GM23338 (cell line): ENCODE results near the gene MTREX.

Experiments used
- CREB1 ChIP-seq: fragments of 250-450 bp; sonication (Bioruptor Pico); IDR thresholded peaks from 2 replicates; pipeline ENCODE4 v1.5.0; 2020; ENCODE audit warnings: low read depth, mild to moderate bottlenecking, moderate library complexity
- CTCF ChIP-seq, 2 experiments: fragments of 200-600 bp in 1 of 2; sonication (generic) in 1 of 2; conservative IDR thresholded peaks; 2 replicates each; pipeline versions ENCODE4 v1.5.1 to v1.6.1; 2016 to 2017; ENCODE audit warnings: antibody characterized with exemption in 2 of 2, low read depth in 2 of 2, mild to moderate bottlenecking in 2 of 2, moderate library complexity in 1 of 2
- EZH2 ChIP-seq: fragments of 200-600 bp; sonication (generic); IDR thresholded peaks from one replicate; pipeline ENCODE4 v1.8.0; 2017; ENCODE audit warnings: antibody characterized with exemption, mild to moderate bottlenecking, low read depth; ENCODE audit not compliant: unreplicated experiment
- EZH2phosphoT487 ChIP-seq: fragments of 200-600 bp; sonication (generic); IDR thresholded peaks from one replicate; pipeline ENCODE4 v1.8.1; 2018; ENCODE audit warnings: antibody characterized with exemption; ENCODE audit not compliant: unreplicated experiment
- JUNB ChIP-seq: IDR thresholded peaks from one replicate; pipeline ENCODE4 v1.6.1; 2016; ENCODE audit warnings: antibody characterized with exemption; ENCODE audit not compliant: unreplicated experiment
- NANOG ChIP-seq: IDR thresholded peaks from 2 replicates; pipeline ENCODE4 v1.6.1; 2016; ENCODE audit warnings: antibody characterized with exemption, borderline replicate concordance
- POLR2AphosphoS5 ChIP-seq: IDR thresholded peaks from 2 replicates; pipeline ENCODE4 v1.6.1; 2016; ENCODE audit warnings: antibody characterized with exemption, low read depth
- ZNF114 ChIP-seq: fragments of 250-450 bp; sonication (Bioruptor Pico); IDR thresholded peaks from 2 replicates; pipeline ENCODE4 v1.5.0; 2020; ENCODE audit warnings: mild to moderate bottlenecking, moderate library complexity
- ZNF331 ChIP-seq: fragments of 250-450 bp; sonication (Bioruptor Pico); IDR thresholded peaks from 2 replicates; pipeline ENCODE4 v1.5.0; 2020; ENCODE audit warnings: low read depth, mild to moderate bottlenecking, moderate library complexity
- ZNF462 ChIP-seq: fragments of 250-450 bp; sonication (Bioruptor Pico); IDR thresholded peaks from 2 replicates; pipeline ENCODE4 v1.5.0; 2020; ENCODE audit warnings: mild to moderate bottlenecking, moderate library complexity
- TF ChIP-seq, protein P1 (sequence below): IDR thresholded peaks from 2 replicates; pipeline ENCODE4 v1.6.1; 2016; ENCODE audit warnings: antibody characterized with exemption
- TF ChIP-seq, protein P2 (sequence below): IDR thresholded peaks from one replicate; pipeline ENCODE4 v1.6.1; 2018; ENCODE audit warnings: antibody characterized with exemption; ENCODE audit not compliant: unreplicated experiment

DNA sequence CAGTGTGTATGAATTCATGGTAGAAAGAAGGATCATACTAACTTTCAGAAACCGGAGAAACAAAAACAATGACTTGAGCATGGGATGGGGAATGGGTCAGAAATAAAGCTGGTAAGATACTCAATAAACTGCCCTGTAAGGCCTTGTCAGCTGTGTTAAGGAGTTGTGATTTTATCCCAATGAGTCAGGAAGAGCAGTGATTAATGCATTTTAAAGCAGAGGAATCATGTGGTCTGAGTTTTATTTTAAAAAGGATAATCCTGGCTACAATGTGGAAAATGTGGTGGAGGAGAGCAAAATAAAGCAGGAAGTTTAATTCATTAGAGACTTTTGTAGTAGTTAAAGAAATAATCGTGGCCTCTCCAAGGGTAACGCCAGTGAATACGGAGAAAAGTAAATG, 29.0 kb upstream of the MTREX start:
- TF ChIP-seq CTCF (conservative IDR thresholded peaks at IDR 0.05; ENCODE audit: low read depth in 2 of 2) (no peak), EZH2phosphoT487 (no peak), JUNB (no peak), CREB1 (CRISPR knock-in tag) (no peak), POLR2AphosphoS5 (no peak), NANOG (no peak), ZNF331 (CRISPR knock-in tag) (no peak), EZH2 (no peak), ZNF114 (CRISPR knock-in tag) (no peak), ZNF462 (CRISPR knock-in tag) (no peak)
- TF ChIP-seq, protein P1, sequence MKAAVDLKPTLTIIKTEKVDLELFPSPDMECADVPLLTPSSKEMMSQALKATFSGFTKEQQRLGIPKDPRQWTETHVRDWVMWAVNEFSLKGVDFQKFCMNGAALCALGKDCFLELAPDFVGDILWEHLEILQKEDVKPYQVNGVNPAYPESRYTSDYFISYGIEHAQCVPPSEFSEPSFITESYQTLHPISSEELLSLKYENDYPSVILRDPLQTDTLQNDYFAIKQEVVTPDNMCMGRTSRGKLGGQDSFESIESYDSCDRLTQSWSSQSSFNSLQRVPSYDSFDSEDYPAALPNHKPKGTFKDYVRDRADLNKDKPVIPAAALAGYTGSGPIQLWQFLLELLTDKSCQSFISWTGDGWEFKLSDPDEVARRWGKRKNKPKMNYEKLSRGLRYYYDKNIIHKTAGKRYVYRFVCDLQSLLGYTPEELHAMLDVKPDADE, result no peak
- TF ChIP-seq, protein P2, sequence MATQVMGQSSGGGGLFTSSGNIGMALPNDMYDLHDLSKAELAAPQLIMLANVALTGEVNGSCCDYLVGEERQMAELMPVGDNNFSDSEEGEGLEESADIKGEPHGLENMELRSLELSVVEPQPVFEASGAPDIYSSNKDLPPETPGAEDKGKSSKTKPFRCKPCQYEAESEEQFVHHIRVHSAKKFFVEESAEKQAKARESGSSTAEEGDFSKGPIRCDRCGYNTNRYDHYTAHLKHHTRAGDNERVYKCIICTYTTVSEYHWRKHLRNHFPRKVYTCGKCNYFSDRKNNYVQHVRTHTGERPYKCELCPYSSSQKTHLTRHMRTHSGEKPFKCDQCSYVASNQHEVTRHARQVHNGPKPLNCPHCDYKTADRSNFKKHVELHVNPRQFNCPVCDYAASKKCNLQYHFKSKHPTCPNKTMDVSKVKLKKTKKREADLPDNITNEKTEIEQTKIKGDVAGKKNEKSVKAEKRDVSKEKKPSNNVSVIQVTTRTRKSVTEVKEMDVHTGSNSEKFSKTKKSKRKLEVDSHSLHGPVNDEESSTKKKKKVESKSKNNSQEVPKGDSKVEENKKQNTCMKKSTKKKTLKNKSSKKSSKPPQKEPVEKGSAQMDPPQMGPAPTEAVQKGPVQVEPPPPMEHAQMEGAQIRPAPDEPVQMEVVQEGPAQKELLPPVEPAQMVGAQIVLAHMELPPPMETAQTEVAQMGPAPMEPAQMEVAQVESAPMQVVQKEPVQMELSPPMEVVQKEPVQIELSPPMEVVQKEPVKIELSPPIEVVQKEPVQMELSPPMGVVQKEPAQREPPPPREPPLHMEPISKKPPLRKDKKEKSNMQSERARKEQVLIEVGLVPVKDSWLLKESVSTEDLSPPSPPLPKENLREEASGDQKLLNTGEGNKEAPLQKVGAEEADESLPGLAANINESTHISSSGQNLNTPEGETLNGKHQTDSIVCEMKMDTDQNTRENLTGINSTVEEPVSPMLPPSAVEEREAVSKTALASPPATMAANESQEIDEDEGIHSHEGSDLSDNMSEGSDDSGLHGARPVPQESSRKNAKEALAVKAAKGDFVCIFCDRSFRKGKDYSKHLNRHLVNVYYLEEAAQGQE, result no peak
